Adrenal gland (tissue), 5 donors: ENCODE measurements around the gene BMP2K.

ENCODE experiments used
- CTCF ChIP-seq, 6 experiments: fragments of 450-650 bp in 4 of 6; fragments of 200-600 bp in 2 of 6; sonication (generic) in 1 of 6; IDR thresholded peaks; 1 replicate in 5 of 6; 2 replicates in 1 of 6; pipeline versions ENCODE4 v1.5.1 to v1.8.0; 2016 to 2021; ENCODE audit warnings: antibody characterized with exemption in 6 of 6, mild to moderate bottlenecking in 2 of 6, moderate library complexity in 1 of 6
- POLR2A ChIP-seq, 2 donors: fragments of 450-650 bp; IDR thresholded peaks; one replicate each; pipeline ENCODE4 v1.6.1; 2017; ENCODE audit warnings: antibody characterized with exemption in 2 of 2, mild to moderate bottlenecking in 2 of 2, moderate library complexity in 1 of 2
- donor health status: DM: no; HTN: no; CAD: no.

DNA sequence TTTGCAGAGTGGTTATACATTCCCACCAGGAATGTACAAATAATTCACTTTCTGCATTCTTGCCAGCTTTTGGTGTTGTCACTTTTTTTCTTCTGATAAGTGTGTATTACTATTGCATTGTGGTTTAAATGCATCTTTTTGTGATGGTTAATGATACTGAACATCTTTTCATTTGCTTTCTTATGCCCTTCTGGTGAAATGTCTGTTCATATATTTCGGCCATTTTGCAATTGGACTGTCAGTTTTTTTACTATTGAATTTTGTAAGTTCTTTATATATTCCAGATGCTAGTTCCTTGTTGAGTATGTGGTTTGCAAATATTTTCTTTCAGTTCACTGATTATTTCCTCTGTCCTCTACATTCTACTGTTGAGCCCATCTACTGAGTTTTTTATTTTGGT is 19.4 kb upstream of the BMP2K start:
- TF ChIP-seq POLR2A (IDR thresholded peaks at IDR 0.05), result no peak
- TF ChIP-seq CTCF (IDR thresholded peaks at IDR 0.05), result no peak
